HG03060 (cell line): ENCODE data around the gene DTNA.
"Not testable (repeated sequence)": the region's sequence is repeated elsewhere in the genome, so short reads cannot be mapped to it uniquely, and the experiment has no call there.

Source experiments
- ATAC-seq: cut with Tn5 transposase; IDR thresholded peaks from one replicate; pipeline ENCODE4 v1.9.1; 2021; ENCODE audit warnings: low read depth, moderate number of reproducible peaks; ENCODE audit not compliant: unreplicated experiment

The DTNA gene

GRCh38 chr18:34720220-34720619 is 10.1 kb downstream of the DTNA start:
- ATAC-seq: no peak

GRCh38 chr18:34723143-34723542 is 13.0 kb downstream of the DTNA start:
- no peak for ATAC-seq

- ATAC-seq: not testable (repeated sequence)
Measured at GRCh38 chr18:34725737-34726136, 15.6 kb downstream of the DTNA start.

GRCh38 chr18:34726286-34727004 is 16.3 kb downstream of the DTNA start:
- no peak for ATAC-seq

- ATAC-seq: no peak
Measured at GRCh38 chr18:34729264-34729663, 19.2 kb downstream of the DTNA start.

- no peak for ATAC-seq
Measured at GRCh38 chr18:34729740-34730355, 19.8 kb downstream of the DTNA start.

- no peak for ATAC-seq
Measured at GRCh38 chr18:34730774-34731173, 20.7 kb downstream of the DTNA start.

- ATAC-seq: no peak
Measured at GRCh38 chr18:34734056-34734455, 24.0 kb downstream of the DTNA start.

GRCh38 chr18:34734526-34734925 is 24.4 kb downstream of the DTNA start:
- ATAC-seq: not testable (repeated sequence)

- no peak for ATAC-seq
Measured at GRCh38 chr18:34738175-34738894, 28.2 kb downstream of the DTNA start.

- no peak for ATAC-seq
Measured at GRCh38 chr18:34740101-34740500, 30.0 kb downstream of the DTNA start.

GRCh38 chr18:34740724-34741123 is 30.6 kb downstream of the DTNA start:
- no peak for ATAC-seq

GRCh38 chr18:34741401-34741800 is 31.3 kb downstream of the DTNA start:
- no peak for ATAC-seq

- no peak for ATAC-seq
Measured at GRCh38 chr18:34742891-34743341, 32.8 kb downstream of the DTNA start.

GRCh38 chr18:34744569-34744968 is 34.5 kb downstream of the DTNA start:
- no peak for ATAC-seq

- ATAC-seq: no peak
Measured at GRCh38 chr18:34746614-34747013, 36.5 kb downstream of the DTNA start.

- no peak for ATAC-seq
Measured at GRCh38 chr18:34749721-34750120, 39.6 kb downstream of the DTNA start.

GRCh38 chr18:34752056-34752455 is 42.0 kb downstream of the DTNA start:
- no peak for ATAC-seq

GRCh38 chr18:34754300-34754699 is 44.2 kb downstream of the DTNA start:
- ATAC-seq: no peak

GRCh38 chr18:34757666-34758065 is 47.6 kb downstream of the DTNA start:
- no peak for ATAC-seq

GRCh38 chr18:34758378-34758948 is 48.4 kb downstream of the DTNA start:
- ATAC-seq: no peak
